K562 (cell line): Measurements from ENCODE around the gene TCF7.

Experiments used
- E2F3 ChIP-seq: fragments of 250-450 bp; sonication (Bioruptor Pico); IDR thresholded peaks from 2 replicates; pipeline ENCODE4 v1.4.0; 2020; ENCODE audit warnings: mild to moderate bottlenecking
- EP300 ChIP-seq: IDR thresholded peaks from 2 replicates; pipeline ENCODE4 v1.6.1; 2012; ENCODE audit warnings: low read length, improper control_type of control experiment
- KDM1A ChIP-seq, 2 experiments: fragments of 450-650 bp; IDR thresholded peaks; 2 replicates each; pipeline ENCODE4 v1.6.1; 2016; ENCODE audit warnings: mild to moderate bottlenecking in 2 of 2
- MAFK ChIP-seq: IDR thresholded peaks from 2 replicates; pipeline ENCODE4 v1.6.1; 2011; ENCODE audit warnings: low read length, improper control_type of control experiment
- POLR2AphosphoS2 ChIP-seq: IDR thresholded peaks from 2 replicates; pipeline ENCODE4 v1.6.1; 2012; ENCODE audit warnings: low read length, improper control_type of control experiment
- SLC30A9 ChIP-seq: fragments of 250-450 bp; sonication (Bioruptor Pico); IDR thresholded peaks from 2 replicates; pipeline ENCODE4 v1.8.0; 2022; ENCODE audit warnings: mild to moderate bottlenecking, moderate library complexity
- SMARCC2 ChIP-seq: fragments of 450-650 bp; IDR thresholded peaks from 2 replicates; pipeline ENCODE4 v1.6.1; 2017; ENCODE audit warnings: antibody characterized with exemption, moderate library complexity, mild to moderate bottlenecking, low read depth
- TARDBP ChIP-seq: fragments of 450-650 bp; IDR thresholded peaks from 2 replicates; pipeline ENCODE4 v1.6.1; 2016
- ZNF23 ChIP-seq: fragments of 250-450 bp; sonication (Bioruptor Pico); IDR thresholded peaks from 2 replicates; pipeline ENCODE4 v1.4.0; 2020; ENCODE audit warnings: mild to moderate bottlenecking
- TF ChIP-seq, protein P1 (sequence below), 3 experiments: IDR thresholded peaks in 2 of 3; conservative IDR thresholded peaks in 1 of 3; 2 replicates each; pipeline ENCODE4 v1.5.1; 2011 to 2012; ENCODE audit warnings: low read length in 3 of 3, mild to moderate bottlenecking in 3 of 3, control low read depth in 2 of 3, improper control_type of control experiment in 1 of 3, inconsistent platforms in 1 of 3, low read depth in 1 of 3, mixed read lengths in 1 of 3, moderate library complexity in 1 of 3; ENCODE audit not compliant: insufficient read depth in 2 of 3
- TF ChIP-seq, protein P2 (sequence below): sonication (generic); formaldehyde crosslinking; IDR thresholded peaks from 2 replicates; pipeline ENCODE4 v1.8.1; 2022; ENCODE audit warnings: missing genetic modification reagents
- TF ChIP-seq, protein P3 (sequence below): sonication (generic); formaldehyde crosslinking; IDR thresholded peaks from 2 replicates; pipeline ENCODE4 v1.9.0; 2022; ENCODE audit warnings: mild to moderate bottlenecking, missing genetic modification reagents
- TF ChIP-seq, protein P4 (sequence below): fragments of 250-450 bp; sonication (Bioruptor Pico); IDR thresholded peaks from 2 replicates; pipeline ENCODE4 v1.6.1; 2021; ENCODE audit warnings: mild to moderate bottlenecking
- TF ChIP-seq, protein P5 (sequence below), 2 experiments: fragments of 450-650 bp; formaldehyde crosslinking in 1 of 2; IDR thresholded peaks; 2 replicates each; pipeline versions ENCODE4 v1.4.0 to v1.6.1; 2014 to 2020; ENCODE audit warnings: mild to moderate bottlenecking in 2 of 2, borderline replicate concordance in 1 of 2, low read depth in 1 of 2

DNA sequence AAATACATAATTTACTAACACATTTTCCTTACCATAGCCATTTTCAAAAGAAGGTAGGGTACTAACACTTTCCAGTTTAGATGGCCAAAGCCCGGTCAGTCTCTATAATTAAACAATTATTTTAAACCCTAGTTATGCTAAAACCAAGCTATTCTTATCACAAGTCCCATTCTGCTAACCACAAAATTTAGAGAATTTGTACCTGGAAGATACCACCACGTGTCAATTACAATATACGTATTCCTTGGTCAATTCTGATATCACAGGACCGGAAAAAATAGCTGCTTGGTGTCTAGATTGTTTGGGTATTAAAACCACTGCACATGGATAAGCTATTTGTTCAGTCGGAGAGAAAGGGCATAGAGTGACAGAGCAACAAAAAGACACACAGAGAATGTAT is 81.2 kb downstream of the TCF7 start:
- TF ChIP-seq SLC30A9: no peak
- no peak for TF ChIP-seq KDM1A (IDR thresholded peaks at IDR 0.05)
- TF ChIP-seq, protein P1, sequence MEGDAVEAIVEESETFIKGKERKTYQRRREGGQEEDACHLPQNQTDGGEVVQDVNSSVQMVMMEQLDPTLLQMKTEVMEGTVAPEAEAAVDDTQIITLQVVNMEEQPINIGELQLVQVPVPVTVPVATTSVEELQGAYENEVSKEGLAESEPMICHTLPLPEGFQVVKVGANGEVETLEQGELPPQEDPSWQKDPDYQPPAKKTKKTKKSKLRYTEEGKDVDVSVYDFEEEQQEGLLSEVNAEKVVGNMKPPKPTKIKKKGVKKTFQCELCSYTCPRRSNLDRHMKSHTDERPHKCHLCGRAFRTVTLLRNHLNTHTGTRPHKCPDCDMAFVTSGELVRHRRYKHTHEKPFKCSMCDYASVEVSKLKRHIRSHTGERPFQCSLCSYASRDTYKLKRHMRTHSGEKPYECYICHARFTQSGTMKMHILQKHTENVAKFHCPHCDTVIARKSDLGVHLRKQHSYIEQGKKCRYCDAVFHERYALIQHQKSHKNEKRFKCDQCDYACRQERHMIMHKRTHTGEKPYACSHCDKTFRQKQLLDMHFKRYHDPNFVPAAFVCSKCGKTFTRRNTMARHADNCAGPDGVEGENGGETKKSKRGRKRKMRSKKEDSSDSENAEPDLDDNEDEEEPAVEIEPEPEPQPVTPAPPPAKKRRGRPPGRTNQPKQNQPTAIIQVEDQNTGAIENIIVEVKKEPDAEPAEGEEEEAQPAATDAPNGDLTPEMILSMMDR (IDR thresholded peaks at IDR 0.05 in 2 of 3, conservative IDR thresholded peaks at IDR 0.05 in 1 of 3; ENCODE audit: insufficient read depth in 2 of 3, low read depth in 1 of 3, low read length in 3 of 3): no peak
- TF ChIP-seq, protein P2, sequence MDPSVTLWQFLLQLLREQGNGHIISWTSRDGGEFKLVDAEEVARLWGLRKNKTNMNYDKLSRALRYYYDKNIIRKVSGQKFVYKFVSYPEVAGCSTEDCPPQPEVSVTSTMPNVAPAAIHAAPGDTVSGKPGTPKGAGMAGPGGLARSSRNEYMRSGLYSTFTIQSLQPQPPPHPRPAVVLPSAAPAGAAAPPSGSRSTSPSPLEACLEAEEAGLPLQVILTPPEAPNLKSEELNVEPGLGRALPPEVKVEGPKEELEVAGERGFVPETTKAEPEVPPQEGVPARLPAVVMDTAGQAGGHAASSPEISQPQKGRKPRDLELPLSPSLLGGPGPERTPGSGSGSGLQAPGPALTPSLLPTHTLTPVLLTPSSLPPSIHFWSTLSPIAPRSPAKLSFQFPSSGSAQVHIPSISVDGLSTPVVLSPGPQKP (CRISPR knock-in tag): no peak
- no peak for TF ChIP-seq TARDBP
- TF ChIP-seq, protein P3, sequence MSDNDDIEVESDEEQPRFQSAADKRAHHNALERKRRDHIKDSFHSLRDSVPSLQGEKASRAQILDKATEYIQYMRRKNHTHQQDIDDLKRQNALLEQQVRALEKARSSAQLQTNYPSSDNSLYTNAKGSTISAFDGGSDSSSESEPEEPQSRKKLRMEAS: no peak
- TF ChIP-seq, protein P4, sequence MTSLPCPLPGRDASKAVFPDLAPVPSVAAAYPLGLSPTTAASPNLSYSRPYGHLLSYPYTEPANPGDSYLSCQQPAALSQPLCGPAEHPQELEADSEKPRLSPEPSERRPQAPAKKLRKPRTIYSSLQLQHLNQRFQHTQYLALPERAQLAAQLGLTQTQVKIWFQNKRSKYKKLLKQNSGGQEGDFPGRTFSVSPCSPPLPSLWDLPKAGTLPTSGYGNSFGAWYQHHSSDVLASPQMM (CRISPR knock-in tag): no peak
- no peak for TF ChIP-seq E2F3 (CRISPR knock-in tag)
- no peak for TF ChIP-seq POLR2AphosphoS2
- TF ChIP-seq MAFK: no peak
- no peak for TF ChIP-seq EP300
- no peak for TF ChIP-seq SMARCC2
- TF ChIP-seq, protein P5, sequence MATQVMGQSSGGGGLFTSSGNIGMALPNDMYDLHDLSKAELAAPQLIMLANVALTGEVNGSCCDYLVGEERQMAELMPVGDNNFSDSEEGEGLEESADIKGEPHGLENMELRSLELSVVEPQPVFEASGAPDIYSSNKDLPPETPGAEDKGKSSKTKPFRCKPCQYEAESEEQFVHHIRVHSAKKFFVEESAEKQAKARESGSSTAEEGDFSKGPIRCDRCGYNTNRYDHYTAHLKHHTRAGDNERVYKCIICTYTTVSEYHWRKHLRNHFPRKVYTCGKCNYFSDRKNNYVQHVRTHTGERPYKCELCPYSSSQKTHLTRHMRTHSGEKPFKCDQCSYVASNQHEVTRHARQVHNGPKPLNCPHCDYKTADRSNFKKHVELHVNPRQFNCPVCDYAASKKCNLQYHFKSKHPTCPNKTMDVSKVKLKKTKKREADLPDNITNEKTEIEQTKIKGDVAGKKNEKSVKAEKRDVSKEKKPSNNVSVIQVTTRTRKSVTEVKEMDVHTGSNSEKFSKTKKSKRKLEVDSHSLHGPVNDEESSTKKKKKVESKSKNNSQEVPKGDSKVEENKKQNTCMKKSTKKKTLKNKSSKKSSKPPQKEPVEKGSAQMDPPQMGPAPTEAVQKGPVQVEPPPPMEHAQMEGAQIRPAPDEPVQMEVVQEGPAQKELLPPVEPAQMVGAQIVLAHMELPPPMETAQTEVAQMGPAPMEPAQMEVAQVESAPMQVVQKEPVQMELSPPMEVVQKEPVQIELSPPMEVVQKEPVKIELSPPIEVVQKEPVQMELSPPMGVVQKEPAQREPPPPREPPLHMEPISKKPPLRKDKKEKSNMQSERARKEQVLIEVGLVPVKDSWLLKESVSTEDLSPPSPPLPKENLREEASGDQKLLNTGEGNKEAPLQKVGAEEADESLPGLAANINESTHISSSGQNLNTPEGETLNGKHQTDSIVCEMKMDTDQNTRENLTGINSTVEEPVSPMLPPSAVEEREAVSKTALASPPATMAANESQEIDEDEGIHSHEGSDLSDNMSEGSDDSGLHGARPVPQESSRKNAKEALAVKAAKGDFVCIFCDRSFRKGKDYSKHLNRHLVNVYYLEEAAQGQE (IDR thresholded peaks at IDR 0.05; ENCODE audit: borderline replicate concordance): no peak
- TF ChIP-seq, protein P5 (CRISPR knock-in tag; IDR thresholded peaks at IDR 0.05; ENCODE audit: low read depth): no peak
- no peak for TF ChIP-seq ZNF23
